HG02981 (cell line): ENCODE results near the gene APOA4.
"Not testable (repeated sequence)": the region's sequence is repeated elsewhere in the genome, so short reads cannot be mapped to it uniquely, and the experiment has no call there.

ENCODE experiments used
- ATAC-seq: cut with Tn5 transposase; IDR thresholded peaks from one replicate; pipeline ENCODE4 v1.9.1; 2021; ENCODE audit warnings: mild to moderate bottlenecking, moderate library complexity; ENCODE audit not compliant: unreplicated experiment

The APOA4 gene

GRCh38 chr11:116849486-116849885 lies 26.4 kb upstream of the APOA4 start:
- no peak for ATAC-seq

- no peak for ATAC-seq
Observed at GRCh38 chr11:116849060-116849459, 26.0 kb upstream of the APOA4 start.

GRCh38 chr11:116847612-116848011 lies 24.5 kb upstream of the APOA4 start:
- ATAC-seq = no peak

- no peak for ATAC-seq
Observed at GRCh38 chr11:116844722-116845121, 21.6 kb upstream of the APOA4 start.

GRCh38 chr11:116843661-116844060 lies 20.6 kb upstream of the APOA4 start:
- ATAC-seq = no peak

GRCh38 chr11:116842909-116843308 lies 19.8 kb upstream of the APOA4 start:
- ATAC-seq = no peak

- ATAC-seq = no peak
Observed at GRCh38 chr11:116842117-116842516, 19.0 kb upstream of the APOA4 start.

GRCh38 chr11:116840746-116841296 lies 17.7 kb upstream of the APOA4 start:
- no peak for ATAC-seq

GRCh38 chr11:116840224-116840745 lies 17.2 kb upstream of the APOA4 start:
- ATAC-seq = no peak

GRCh38 chr11:116838321-116839084 lies 15.4 kb upstream of the APOA4 start:
- no peak for ATAC-seq

- ATAC-seq = no peak
Observed at GRCh38 chr11:116837231-116838091, 14.4 kb upstream of the APOA4 start, which contains the start of gene APOA1. Gene APOA1, minus strand, starts transcription at chr11:116837622. Its CDS starts 235 bp downstream, at chr11:116837387.

- no peak for ATAC-seq
Observed at GRCh38 chr11:116836632-116836991, 13.5 kb upstream of the APOA4 start.

- peak; percentile 83 for ATAC-seq
Observed at GRCh38 chr11:116835791-116836631, 12.9 kb upstream of the APOA4 start.

GRCh38 chr11:116835042-116835772 lies 12.1 kb upstream of the APOA4 start:
- ATAC-seq = peak; percentile 11

GRCh38 chr11:116834535-116835041 lies 11.5 kb upstream of the APOA4 start:
- ATAC-seq = not testable (repeated sequence)

GRCh38 chr11:116833816-116834534 lies 10.9 kb upstream of the APOA4 start:
- no peak for ATAC-seq

GRCh38 chr11:116833491-116833815 lies 10.3 kb upstream of the APOA4 start:
- no peak for ATAC-seq

GRCh38 chr11:116832350-116833290 lies 9.5 kb upstream of the APOA4 start:
- no peak for ATAC-seq
